ENCODE measurements around the gene PPIL4. TPM values are rescaled to one million over a fixed set of nuclear protein-coding genes. Genes with fewer than 3 reads are reported as not detected.

Gene PPIL4
- total RNA-seq, 1 experiment from 2014 or later = 37.2 TPM

GRCh38 chr6:149534742-149535141, 11.1 kb downstream of the PPIL4 start:
- Mint-ChIP-seq H3K4me1 (ENCODE audit: insufficient read depth, unreplicated experiment) (no peaks in the 10 kb centered on the region), H3K4me3 (ENCODE audit: unreplicated experiment) (no peak overlapping the region), H3K36me3 (ENCODE audit: insufficient read depth, unreplicated experiment) (peaks cover 89% of the 10 kb centered on the region), H3K27ac (ENCODE audit: low read depth, unreplicated experiment) (no peak overlapping the region), H3K9me3 (ENCODE audit: unreplicated experiment) (no peaks in the 10 kb centered on the region), H3K27me3 (ENCODE audit: insufficient read depth, unreplicated experiment) (no peaks in the 10 kb centered on the region)
- intact Hi-C loops (cut with micrococcal nuclease) = no loop called here
- DNase-seq (ENCODE audit: unreplicated experiment) = no peak
- no TSS peak for BruUV-seq (replicated peaks)
- TF ChIP-seq, protein P1, sequence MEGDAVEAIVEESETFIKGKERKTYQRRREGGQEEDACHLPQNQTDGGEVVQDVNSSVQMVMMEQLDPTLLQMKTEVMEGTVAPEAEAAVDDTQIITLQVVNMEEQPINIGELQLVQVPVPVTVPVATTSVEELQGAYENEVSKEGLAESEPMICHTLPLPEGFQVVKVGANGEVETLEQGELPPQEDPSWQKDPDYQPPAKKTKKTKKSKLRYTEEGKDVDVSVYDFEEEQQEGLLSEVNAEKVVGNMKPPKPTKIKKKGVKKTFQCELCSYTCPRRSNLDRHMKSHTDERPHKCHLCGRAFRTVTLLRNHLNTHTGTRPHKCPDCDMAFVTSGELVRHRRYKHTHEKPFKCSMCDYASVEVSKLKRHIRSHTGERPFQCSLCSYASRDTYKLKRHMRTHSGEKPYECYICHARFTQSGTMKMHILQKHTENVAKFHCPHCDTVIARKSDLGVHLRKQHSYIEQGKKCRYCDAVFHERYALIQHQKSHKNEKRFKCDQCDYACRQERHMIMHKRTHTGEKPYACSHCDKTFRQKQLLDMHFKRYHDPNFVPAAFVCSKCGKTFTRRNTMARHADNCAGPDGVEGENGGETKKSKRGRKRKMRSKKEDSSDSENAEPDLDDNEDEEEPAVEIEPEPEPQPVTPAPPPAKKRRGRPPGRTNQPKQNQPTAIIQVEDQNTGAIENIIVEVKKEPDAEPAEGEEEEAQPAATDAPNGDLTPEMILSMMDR (IDR thresholded peaks at IDR 0.05; ENCODE audit: unreplicated experiment) = no peak
- ChIA-PET CTCF (interaction anchor here (1.5 kb wide), 1 partner anchor 17 kb away, joined by 3 read pairs; no protein-coding TSS in a partner anchor), POLR2A (interaction anchor here (1.3 kb wide), 2 partner anchors 10 to 12 kb away, joined by 3 read pairs; no protein-coding TSS in a partner anchor)

- Mint-ChIP-seq H3K36me3 (ENCODE audit: insufficient read depth, unreplicated experiment) (peaks cover 95% of the 10 kb centered on the region), H3K9me3 (ENCODE audit: unreplicated experiment) (no peaks in the 10 kb centered on the region), H3K27ac (ENCODE audit: low read depth, unreplicated experiment) (no peak overlapping the region), H3K4me1 (ENCODE audit: insufficient read depth, unreplicated experiment) (no peaks in the 10 kb centered on the region), H3K27me3 (ENCODE audit: insufficient read depth, unreplicated experiment) (no peaks in the 10 kb centered on the region), H3K4me3 (ENCODE audit: unreplicated experiment) (no peak overlapping the region)
- TF ChIP-seq, protein P1 (IDR thresholded peaks at IDR 0.05; ENCODE audit: unreplicated experiment) = no peak
- CTCF ChIA-PET = no interaction called here
- POLR2A ChIA-PET = no interaction called here
- no peak for DNase-seq (ENCODE audit: unreplicated experiment)
- intact Hi-C loops (cut with micrococcal nuclease) = no loop called here
- BruUV-seq (replicated peaks) = no TSS peak
Measured at GRCh38 chr6:149529650-149530049, 16.2 kb downstream of the PPIL4 start.

GRCh38 chr6:149515494-149515893, 30.3 kb downstream of the PPIL4 start:
- H3K4me1 Mint-ChIP-seq (ENCODE audit: insufficient read depth, unreplicated experiment) = peaks cover 6% of the 10 kb centered on the region

DNA sequence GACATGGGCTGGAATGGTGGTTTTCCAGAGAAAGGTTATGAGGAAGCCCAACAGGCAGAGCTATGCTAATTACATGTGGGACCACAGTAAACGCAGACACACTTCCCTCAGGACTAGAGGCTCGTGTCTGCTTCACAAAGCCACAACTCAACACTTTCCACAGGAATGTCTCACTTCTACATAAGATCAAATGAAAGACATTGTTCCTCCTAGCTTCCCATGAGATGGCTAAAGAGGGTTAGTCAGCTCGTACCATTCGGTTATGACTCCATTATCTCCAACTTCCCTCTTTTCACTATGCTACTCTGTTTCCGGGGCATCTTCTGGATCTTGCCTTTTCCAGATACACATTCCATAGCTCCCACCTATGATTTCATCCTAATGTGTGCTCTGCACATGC, 31.9 kb downstream of the PPIL4 start:
- no TSS peak for BruUV-seq (replicated peaks)
- TF ChIP-seq, protein P1 (IDR thresholded peaks at IDR 0.05; ENCODE audit: unreplicated experiment) = no peak
- H3K27me3 Mint-ChIP-seq (ENCODE audit: insufficient read depth, unreplicated experiment) = no peaks in the 10 kb centered on the region
- intact Hi-C loops (cut with micrococcal nuclease) = no loop called here
- no peak overlapping the region for H3K27ac Mint-ChIP-seq (ENCODE audit: low read depth, unreplicated experiment)
- POLR2A ChIA-PET = interaction anchor here (0.7 to 1.3 kb wide), 6 partner anchors 9 to 33 kb away, joined by 3 to 5 read pairs (median 4); no protein-coding TSS in a partner anchor
- peaks cover 6% of the 10 kb centered on the region for H3K4me1 Mint-ChIP-seq (ENCODE audit: insufficient read depth, unreplicated experiment)
- no peak overlapping the region for H3K4me3 Mint-ChIP-seq (ENCODE audit: unreplicated experiment)
- H3K9me3 Mint-ChIP-seq (ENCODE audit: unreplicated experiment) = no peaks in the 10 kb centered on the region
- DNase-seq (ENCODE audit: unreplicated experiment) = no peak
- CTCF ChIA-PET = interaction anchor here (0.6 to 0.9 kb wide), 3 partner anchors 61 to 210 kb away, joined by 3 to 5 read pairs (median 4); no protein-coding TSS in a partner anchor
- peaks cover 31% of the 10 kb centered on the region for H3K36me3 Mint-ChIP-seq (ENCODE audit: insufficient read depth, unreplicated experiment)

More at GRCh38 chr6:149515494-149515893, 30.3 kb downstream of the PPIL4 start:
- TF ChIP-seq, protein P1 (IDR thresholded peaks at IDR 0.05; ENCODE audit: unreplicated experiment) = no peak
- DNase-seq (ENCODE audit: unreplicated experiment) = no peak
- H3K9me3 Mint-ChIP-seq (ENCODE audit: unreplicated experiment) = no peaks in the 10 kb centered on the region
- H3K4me3 Mint-ChIP-seq (ENCODE audit: unreplicated experiment) = no peak overlapping the region
- no TSS peak for BruUV-seq (replicated peaks)
- H3K27ac Mint-ChIP-seq (ENCODE audit: low read depth, unreplicated experiment) = no peak overlapping the region
- intact Hi-C loops (cut with micrococcal nuclease) = no loop called here
- ChIA-PET POLR2A (interaction anchor here (0.7 to 1.5 kb wide), 2 partner anchors 9 to 28 kb away, joined by 3 read pairs; no protein-coding TSS in a partner anchor), CTCF (interaction anchor here (0.6 to 1.3 kb wide), 5 partner anchors 57 to 484 kb away, joined by 3 to 4 read pairs (median 4); no protein-coding TSS in a partner anchor)
- H3K27me3 Mint-ChIP-seq (ENCODE audit: insufficient read depth, unreplicated experiment) = no peaks in the 10 kb centered on the region
- H3K36me3 Mint-ChIP-seq (ENCODE audit: insufficient read depth, unreplicated experiment) = peaks cover 36% of the 10 kb centered on the region

Measured in MCF 10A (cell line).